Measurements from ENCODE around the gene CTTNBP2. TPM values are rescaled to one million over a fixed set of nuclear protein-coding genes. Genes with fewer than 3 reads are reported as not detected.

CTTNBP2 gene
- total RNA-seq, 2 donors from 2014 or later, result 0.39 TPM; not detected in 1

DNA sequence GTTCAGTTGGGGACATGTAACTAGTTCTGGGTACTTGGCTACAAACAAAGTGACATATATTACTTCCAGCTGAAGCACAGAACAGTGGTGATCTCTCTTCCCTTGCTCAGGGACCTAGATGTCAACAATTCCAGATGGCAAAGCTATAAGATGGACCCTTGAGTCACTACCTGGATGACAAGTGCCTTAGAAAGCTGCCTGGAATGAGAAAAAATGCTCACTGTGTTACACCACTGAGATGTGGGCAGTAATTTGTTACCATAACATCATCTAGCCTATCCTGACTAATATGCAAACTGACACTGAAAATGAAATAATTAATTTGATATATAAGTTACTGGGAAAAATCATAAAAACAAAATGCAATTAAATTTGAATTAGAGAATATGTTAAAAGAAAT is 16.4 kb upstream of the CTTNBP2 start:
- DNase-seq, result no peak
- no peak for ATAC-seq
- no peak overlapping the region for H3K4me3 Mint-ChIP-seq
- no peaks in the 10 kb centered on the region for H3K9me3 ChIP-seq (ENCODE audit: control insufficient read depth, low read length, poor library complexity, severe bottlenecking)
- no peaks in the 10 kb centered on the region for H3K27me3 Mint-ChIP-seq
- H3K36me3 Mint-ChIP-seq (ENCODE audit: low read depth), result no peaks in the 10 kb centered on the region
- H3K27ac Mint-ChIP-seq, result no peak overlapping the region
- H3K4me1 Mint-ChIP-seq, result no peaks in the 10 kb centered on the region

- no peak for DNase-seq
- Mint-ChIP-seq H3K36me3 (ENCODE audit: low read depth) (no peaks in the 10 kb centered on the region), H3K4me3 (no peak overlapping the region), H3K4me1 (no peaks in the 10 kb centered on the region), H3K27me3 (no peaks in the 10 kb centered on the region), H3K27ac (no peak overlapping the region)
- no peaks in the 10 kb centered on the region for H3K9me3 ChIP-seq (ENCODE audit: control insufficient read depth, low read length, poor library complexity, severe bottlenecking)
- no peak for ATAC-seq
These were observed 15.4 kb upstream of the CTTNBP2 start for GRCh38 chr7:117888627-117889026.

DNA sequence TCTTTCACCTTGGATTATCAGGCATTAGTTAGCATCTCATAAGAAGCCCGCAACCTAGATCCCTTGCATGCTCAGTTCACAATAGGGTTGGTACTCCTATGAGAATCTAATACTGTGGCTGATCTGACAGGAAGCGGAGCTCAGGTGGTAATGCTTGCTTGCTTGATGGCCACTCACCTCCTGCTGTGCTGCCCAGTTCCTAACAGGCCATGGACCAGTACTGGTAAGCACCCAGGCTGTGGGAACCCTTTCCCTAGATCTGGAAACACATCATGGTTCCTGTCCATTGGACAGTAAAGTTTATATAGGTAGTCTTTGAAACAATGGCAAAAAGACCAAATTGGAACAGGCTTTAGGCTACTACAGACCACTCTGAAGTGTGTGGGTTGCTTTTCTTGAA is 9.4 kb upstream of the CTTNBP2 start:
- H3K4me1 Mint-ChIP-seq, result no peaks in the 10 kb centered on the region
- no peak overlapping the region for H3K4me3 Mint-ChIP-seq
- H3K27ac Mint-ChIP-seq, result no peak overlapping the region
- H3K27me3 Mint-ChIP-seq, result no peaks in the 10 kb centered on the region
- no peaks in the 10 kb centered on the region for H3K36me3 Mint-ChIP-seq (ENCODE audit: low read depth)
- ATAC-seq (no peak), DNase-seq (no peak)
- H3K9me3 ChIP-seq (ENCODE audit: control insufficient read depth, low read length, poor library complexity, severe bottlenecking), result no peaks in the 10 kb centered on the region

GRCh38 chr7:117876761-117877160 is 3.5 kb upstream of the CTTNBP2 start:
- H3K9me3 ChIP-seq (ENCODE audit: control insufficient read depth, low read length, poor library complexity, severe bottlenecking), result no peaks in the 10 kb centered on the region
- Mint-ChIP-seq H3K36me3 (ENCODE audit: low read depth) (peaks cover 5% of the 10 kb centered on the region), H3K27ac (no peak overlapping the region), H3K27me3 (peaks cover 24% of the 10 kb centered on the region), H3K4me1 (peaks cover 8% of the 10 kb centered on the region), H3K4me3 (no peak overlapping the region)
- DNase-seq (no peak), ATAC-seq (no peak)

DNA sequence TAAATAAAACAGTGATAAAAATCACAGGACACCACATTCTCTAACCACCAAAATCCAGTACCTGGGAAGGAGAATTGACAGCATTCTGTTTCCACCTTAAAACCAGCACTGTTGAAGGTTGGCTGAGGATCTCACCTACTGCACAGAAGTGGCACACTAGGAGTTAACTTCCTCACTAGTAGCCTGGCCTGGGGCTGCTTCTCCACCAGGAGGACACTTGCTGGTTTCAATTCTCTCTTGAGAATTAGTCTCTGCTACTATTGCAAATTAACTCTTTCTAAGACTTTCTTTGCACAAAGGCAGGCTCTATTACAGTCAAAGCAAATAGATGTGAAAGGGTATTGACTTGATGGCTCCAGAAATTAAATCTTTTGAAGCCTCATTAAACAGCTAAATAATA is 2.3 kb upstream of the CTTNBP2 start:
- Mint-ChIP-seq H3K27me3 (peaks cover 28% of the 10 kb centered on the region), H3K27ac (no peak overlapping the region), H3K4me1 (peaks cover 8% of the 10 kb centered on the region), H3K4me3 (no peak overlapping the region), H3K36me3 (ENCODE audit: low read depth) (peaks cover 5% of the 10 kb centered on the region)
- ATAC-seq (no peak), DNase-seq (no peak)
- H3K9me3 ChIP-seq (ENCODE audit: control insufficient read depth, low read length, poor library complexity, severe bottlenecking), result no peaks in the 10 kb centered on the region

GRCh38 chr7:117874191-117874700 is 1.0 kb upstream of the CTTNBP2 start:
- Mint-ChIP-seq H3K4me3 (peak overlapping the region; percentile 69), H3K27me3 (peaks cover 41% of the 10 kb centered on the region), H3K4me1 (peaks cover 8% of the 10 kb centered on the region), H3K27ac (no peak overlapping the region), H3K36me3 (ENCODE audit: low read depth) (peaks cover 5% of the 10 kb centered on the region)
- no peaks in the 10 kb centered on the region for H3K9me3 ChIP-seq (ENCODE audit: control insufficient read depth, low read length, poor library complexity, severe bottlenecking)
- DNase-seq (no peak), ATAC-seq (no peak)

- peak overlapping the region; percentile 72 for H3K4me3 Mint-ChIP-seq
These were observed 506 bp downstream of the CTTNBP2 start for GRCh38 chr7:117872561-117873309.

GRCh38 chr7:117871778-117872538 is 1.3 kb downstream of the CTTNBP2 start:
- peaks cover 47% of the 10 kb centered on the region for H3K27me3 Mint-ChIP-seq
- ATAC-seq (no peak), DNase-seq (no peak)
- peak overlapping the region; percentile 72 for H3K4me3 Mint-ChIP-seq
- peaks cover 8% of the 10 kb centered on the region for H3K4me1 Mint-ChIP-seq
- H3K36me3 Mint-ChIP-seq (ENCODE audit: low read depth), result peaks cover 5% of the 10 kb centered on the region
- no peaks in the 10 kb centered on the region for H3K9me3 ChIP-seq (ENCODE audit: control insufficient read depth, low read length, poor library complexity, severe bottlenecking)
- no peak overlapping the region for H3K27ac Mint-ChIP-seq

More at GRCh38 chr7:117872561-117873309, 506 bp downstream of the CTTNBP2 start:
- DNase-seq (no peak), ATAC-seq (no peak)
- H3K36me3 Mint-ChIP-seq (ENCODE audit: low read depth), result peaks cover 5% of the 10 kb centered on the region
- H3K9me3 ChIP-seq (ENCODE audit: control insufficient read depth, low read length, poor library complexity, severe bottlenecking), result no peaks in the 10 kb centered on the region
- H3K27ac Mint-ChIP-seq, result no peak overlapping the region
- peaks cover 8% of the 10 kb centered on the region for H3K4me1 Mint-ChIP-seq
- H3K27me3 Mint-ChIP-seq, result peaks cover 46% of the 10 kb centered on the region

DNA sequence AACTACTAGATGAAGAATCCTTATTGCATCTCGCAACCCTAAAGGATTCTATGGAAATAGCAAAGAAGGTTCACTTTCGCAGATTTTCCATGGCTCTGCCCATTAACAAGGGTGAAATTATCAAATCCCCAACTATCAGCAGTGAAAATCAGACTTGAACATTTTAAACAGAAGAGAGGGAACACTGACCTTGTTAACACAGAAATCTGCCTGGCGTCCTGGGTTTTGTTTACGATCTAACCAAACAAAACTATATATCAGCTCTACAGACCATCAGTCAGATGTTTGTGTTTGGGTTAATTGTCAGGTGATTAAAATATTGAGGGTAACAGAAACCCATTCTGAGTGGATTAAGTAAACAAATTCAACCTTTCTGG is 1.9 kb downstream of the CTTNBP2 start:
- Mint-ChIP-seq H3K4me3 (no peak overlapping the region), H3K4me1 (peaks cover 8% of the 10 kb centered on the region), H3K36me3 (ENCODE audit: low read depth) (peaks cover 5% of the 10 kb centered on the region), H3K27me3 (peaks cover 47% of the 10 kb centered on the region), H3K27ac (no peak overlapping the region)
- no peak for DNase-seq
- no peak for ATAC-seq
- H3K9me3 ChIP-seq (ENCODE audit: control insufficient read depth, low read length, poor library complexity, severe bottlenecking), result no peaks in the 10 kb centered on the region

GRCh38 chr7:117870448-117871130 is 2.7 kb downstream of the CTTNBP2 start:
- H3K4me1 Mint-ChIP-seq, result peaks cover 8% of the 10 kb centered on the region
- DNase-seq (no peak), ATAC-seq (no peak)
- no peak overlapping the region for H3K27ac Mint-ChIP-seq
- peaks cover 5% of the 10 kb centered on the region for H3K36me3 Mint-ChIP-seq (ENCODE audit: low read depth)
- H3K9me3 ChIP-seq (ENCODE audit: control insufficient read depth, low read length, poor library complexity, severe bottlenecking), result no peaks in the 10 kb centered on the region
- no peak overlapping the region for H3K4me3 Mint-ChIP-seq
- H3K27me3 Mint-ChIP-seq, result peaks cover 47% of the 10 kb centered on the region

DNA sequence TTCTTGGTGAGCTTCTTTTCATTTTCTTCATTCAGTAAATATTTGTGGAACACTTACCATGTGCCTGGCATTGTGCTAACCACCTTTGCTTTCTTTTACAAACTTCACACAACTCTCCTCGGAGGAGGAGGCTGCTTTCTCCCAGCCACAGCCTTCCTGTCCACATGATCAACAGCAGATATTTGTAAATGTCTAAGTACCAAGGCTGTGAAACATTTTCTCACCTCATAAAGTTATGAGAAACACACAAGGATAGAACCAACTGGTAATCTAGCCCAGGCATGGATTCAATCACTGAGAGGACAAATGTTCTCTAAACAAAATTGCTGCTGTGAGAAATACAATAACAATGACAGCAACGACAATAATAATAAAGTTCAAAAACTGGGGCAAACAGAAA is 3.9 kb downstream of the CTTNBP2 start:
- no peak overlapping the region for H3K27ac Mint-ChIP-seq
- H3K4me3 Mint-ChIP-seq, result no peak overlapping the region
- H3K27me3 Mint-ChIP-seq, result peaks cover 42% of the 10 kb centered on the region
- ATAC-seq (no peak), DNase-seq (no peak)
- no peaks in the 10 kb centered on the region for H3K9me3 ChIP-seq (ENCODE audit: control insufficient read depth, low read length, poor library complexity, severe bottlenecking)
- peaks cover 5% of the 10 kb centered on the region for H3K36me3 Mint-ChIP-seq (ENCODE audit: low read depth)
- H3K4me1 Mint-ChIP-seq, result peaks cover 8% of the 10 kb centered on the region

- peaks cover 19% of the 10 kb centered on the region for H3K27me3 Mint-ChIP-seq
- H3K9me3 ChIP-seq (ENCODE audit: control insufficient read depth, low read length, poor library complexity, severe bottlenecking), result no peaks in the 10 kb centered on the region
- ATAC-seq (no peak), DNase-seq (no peak)
- H3K4me1 Mint-ChIP-seq, result no peaks in the 10 kb centered on the region
- no peak overlapping the region for H3K27ac Mint-ChIP-seq
- no peak overlapping the region for H3K4me3 Mint-ChIP-seq
- H3K36me3 Mint-ChIP-seq (ENCODE audit: low read depth), result no peaks in the 10 kb centered on the region
These were observed 9.6 kb downstream of the CTTNBP2 start for GRCh38 chr7:117863618-117864017.

DNA sequence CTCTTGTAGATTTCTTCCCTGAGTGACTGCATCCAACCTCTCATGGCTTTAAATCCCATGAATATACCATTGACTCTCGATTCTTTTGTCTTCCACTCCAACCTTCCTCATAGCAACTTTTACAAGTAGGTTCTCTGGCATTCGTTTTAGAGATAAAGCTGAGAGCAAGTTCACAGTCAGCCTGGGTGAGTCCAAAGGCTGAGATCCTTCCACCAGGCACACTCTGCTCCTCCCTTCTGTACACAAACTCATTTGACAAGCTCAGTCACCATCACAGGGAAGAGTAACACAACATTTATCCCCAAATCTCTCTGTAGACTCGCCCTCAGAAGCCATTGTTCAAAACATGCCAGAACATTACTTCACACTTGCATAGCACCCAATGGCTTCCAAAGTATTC is 10.9 kb downstream of the CTTNBP2 start:
- H3K36me3 Mint-ChIP-seq (ENCODE audit: low read depth), result no peaks in the 10 kb centered on the region
- peaks cover 13% of the 10 kb centered on the region for H3K27me3 Mint-ChIP-seq
- H3K9me3 ChIP-seq (ENCODE audit: control insufficient read depth, low read length, poor library complexity, severe bottlenecking), result no peaks in the 10 kb centered on the region
- no peak overlapping the region for H3K27ac Mint-ChIP-seq
- no peak overlapping the region for H3K4me3 Mint-ChIP-seq
- DNase-seq (no peak), ATAC-seq (no peak)
- H3K4me1 Mint-ChIP-seq, result no peaks in the 10 kb centered on the region
